ENCODE data around the gene ABHD16A.

ABHD16A gene

GRCh38 chr6:31702819-31703716, at the start of gene ABHD16A:
TSS of gene ABHD16A (minus strand) at chr6:31703324. CDS start at chr6:31703281, 43 bp downstream.
- peak; percentile 93 for DNase-seq (ENCODE audit: low read depth)

- no peak for DNase-seq (ENCODE audit: low read depth)
Measured at GRCh38 chr6:31752739-31753319, 49.7 kb upstream of the ABHD16A start.

GRCh38 chr6:31750411-31751022, 47.4 kb upstream of the ABHD16A start:
- DNase-seq (ENCODE audit: low read depth) = no peak

GRCh38 chr6:31749301-31750036, 46.3 kb upstream of the ABHD16A start:
- DNase-seq (ENCODE audit: low read depth) = no peak

GRCh38 chr6:31744422-31744821, 41.3 kb upstream of the ABHD16A start:
- no peak for DNase-seq (ENCODE audit: low read depth)

GRCh38 chr6:31742894-31743293, 39.8 kb upstream of the ABHD16A start:
- DNase-seq (ENCODE audit: low read depth) = no peak

GRCh38 chr6:31741815-31742214, 38.7 kb upstream of the ABHD16A start:
- DNase-seq (ENCODE audit: low read depth) = no peak

GRCh38 chr6:31740397-31741223, 37.5 kb upstream of the ABHD16A start:
- DNase-seq (ENCODE audit: low read depth) = no peak

- DNase-seq (ENCODE audit: low read depth) = peak; percentile 90
Measured at GRCh38 chr6:31739639-31740396, 36.7 kb upstream of the ABHD16A start, which contains the start of gene MSH5. TSS of gene MSH5 (plus strand) at chr6:31740005. CDS start at chr6:31740467, 462 bp downstream.

- peak; percentile 45 for DNase-seq (ENCODE audit: low read depth)
Measured at GRCh38 chr6:31737991-31738979, 35.2 kb upstream of the ABHD16A start.

GRCh38 chr6:31737315-31737990, 34.3 kb upstream of the ABHD16A start:
- no peak for DNase-seq (ENCODE audit: low read depth)

GRCh38 chr6:31736768-31737314, 33.7 kb upstream of the ABHD16A start:
- DNase-seq (ENCODE audit: low read depth) = no peak

- peak; percentile 56 for DNase-seq (ENCODE audit: low read depth)
Measured at GRCh38 chr6:31736021-31736767, 33.1 kb upstream of the ABHD16A start, which contains the start of gene CLIC1. TSS of gene CLIC1 (minus strand) at chr6:31736530. CDS start at chr6:31736300, 230 bp downstream.

GRCh38 chr6:31734821-31735406, 31.8 kb upstream of the ABHD16A start:
- peak; percentile 36 for DNase-seq (ENCODE audit: low read depth)

GRCh38 chr6:31734247-31734820, 31.2 kb upstream of the ABHD16A start:
- DNase-seq (ENCODE audit: low read depth) = no peak

- no peak for DNase-seq (ENCODE audit: low read depth)
Measured at GRCh38 chr6:31733734-31734133, 30.6 kb upstream of the ABHD16A start.

- DNase-seq (ENCODE audit: low read depth) = no peak
Measured at GRCh38 chr6:31732029-31732428, 28.9 kb upstream of the ABHD16A start.
